T-helper 22 cell (primary cell): Measurements from ENCODE around the gene NCR3LG1.
"Not testable (repeated sequence)": the region's sequence is repeated elsewhere in the genome, so short reads cannot be mapped to it uniquely, and the experiment has no call there.

Experiments used
- DNase-seq: peaks from one replicate; pipeline ENCODE4 v3.0.0-alpha.2; 2020; ENCODE audit warnings: low read depth

Gene NCR3LG1

DNA sequence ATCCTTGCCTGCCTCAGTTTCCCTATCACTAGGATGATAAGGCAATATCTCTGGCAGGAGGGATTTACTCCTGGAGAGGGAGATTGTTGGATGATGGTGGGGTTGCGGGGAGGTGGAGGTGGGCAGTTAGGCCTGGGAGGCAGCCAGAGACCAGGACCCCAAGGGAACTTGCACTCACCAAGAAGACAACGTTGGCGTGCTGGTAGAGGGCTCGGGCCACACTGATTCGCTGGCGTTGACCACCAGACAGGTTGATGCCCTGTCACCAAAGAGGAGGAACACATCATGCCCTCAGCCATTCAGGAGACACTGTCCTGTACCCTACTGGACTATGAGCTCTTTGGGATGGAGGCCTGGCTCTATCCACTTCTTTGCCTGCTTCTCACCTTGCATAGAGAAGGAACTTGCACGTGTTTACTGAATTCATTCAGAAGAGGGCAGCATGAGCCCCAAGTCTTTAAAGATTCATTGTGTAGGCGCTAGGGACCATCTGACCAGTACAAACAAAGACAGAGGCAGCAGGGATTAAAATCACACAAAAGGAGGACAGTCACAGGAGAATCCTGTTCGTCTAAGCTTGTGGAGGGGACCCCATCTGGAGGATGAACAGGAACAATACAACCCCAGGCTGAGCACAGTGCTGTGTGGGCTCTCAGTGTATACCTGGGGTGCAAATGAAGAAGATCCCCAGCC lies 61.0 kb downstream of the NCR3LG1 start:
- no peak for DNase-seq

DNA sequence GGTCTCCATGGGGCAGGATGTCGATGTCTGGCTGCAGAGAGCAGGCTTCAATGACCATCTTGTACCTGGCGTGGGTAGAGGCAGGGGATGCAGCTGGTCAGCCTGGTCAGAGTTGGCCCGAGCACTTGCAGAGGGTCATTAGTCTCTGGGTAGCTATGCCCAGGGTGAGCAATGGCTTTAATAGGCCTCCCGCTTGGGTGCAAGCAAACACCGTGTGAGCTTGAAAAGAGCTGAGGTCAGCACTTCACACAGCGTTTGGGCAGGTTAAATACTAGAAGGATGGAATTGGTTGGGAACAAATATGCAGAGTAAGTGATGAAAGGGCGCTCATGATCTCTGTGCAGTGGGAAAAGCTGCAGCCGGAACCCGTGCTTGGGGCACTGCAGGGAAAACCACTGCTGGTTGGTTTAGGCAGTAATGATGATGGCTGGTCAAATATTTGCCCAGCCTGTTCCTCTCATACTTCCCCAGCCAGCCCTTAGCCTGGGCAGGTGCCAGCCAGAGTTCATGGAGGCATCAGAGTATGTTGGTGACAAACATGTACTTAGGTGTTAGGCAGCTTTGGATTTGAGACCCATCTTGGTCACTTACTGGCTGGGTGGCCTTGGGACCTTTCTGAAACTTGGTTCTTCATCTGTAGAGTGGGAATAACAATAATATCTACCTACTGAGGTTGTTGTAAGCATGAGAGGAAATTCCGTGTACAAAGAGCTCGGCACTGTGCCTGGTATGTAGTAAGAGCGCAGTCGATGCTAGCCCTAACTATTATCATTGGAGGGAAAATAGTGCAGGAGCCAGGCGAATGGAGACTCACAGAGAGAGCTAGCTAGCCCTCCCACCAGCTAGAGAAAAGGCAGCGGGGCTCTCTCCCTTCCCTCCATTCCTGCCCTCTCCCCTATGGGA lies 62.1 kb downstream of the NCR3LG1 start:
- DNase-seq: no peak

DNA sequence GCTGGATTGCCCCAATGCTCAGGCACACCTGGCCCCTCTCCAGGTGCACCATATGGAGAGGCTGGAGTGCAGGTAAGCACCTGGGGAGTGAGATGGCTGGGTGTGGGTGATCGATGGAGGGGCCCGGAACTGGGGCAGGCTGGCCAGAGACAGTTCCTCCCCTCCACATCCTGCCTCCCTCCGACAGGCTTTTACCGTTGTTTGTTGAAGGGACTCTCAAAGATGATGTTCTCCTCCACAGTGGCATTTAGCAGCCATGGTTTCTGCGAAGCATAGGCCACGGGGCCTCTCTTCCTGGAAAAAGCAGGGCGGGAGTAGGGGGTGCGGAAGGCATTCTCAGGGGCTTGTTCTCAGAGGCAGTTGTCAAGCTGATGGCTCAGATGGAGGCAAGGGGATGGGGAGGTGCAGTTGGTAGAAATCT lies 62.7 kb downstream of the NCR3LG1 start:
- no peak for DNase-seq

DNA sequence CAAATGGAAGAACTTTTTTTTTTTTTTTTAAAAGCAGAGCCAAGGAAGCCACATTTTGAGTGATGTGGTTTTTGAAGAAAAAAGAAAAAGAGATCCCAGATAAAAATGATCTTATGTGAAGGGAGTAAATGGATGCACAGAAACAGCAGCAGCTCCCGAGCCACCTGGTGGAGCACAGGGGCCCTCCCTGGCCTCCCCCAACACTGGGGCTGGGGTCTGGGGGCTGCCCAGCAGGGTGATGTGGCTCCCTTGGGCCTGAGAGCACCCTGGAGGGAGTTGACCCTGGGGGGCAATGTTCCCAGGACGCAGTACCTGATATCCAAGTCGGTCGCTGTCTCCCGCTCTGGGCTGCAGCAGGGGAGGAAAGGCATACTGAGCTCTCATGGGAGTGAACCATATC lies 63.4 kb downstream of the NCR3LG1 start:
- DNase-seq: no peak

DNA sequence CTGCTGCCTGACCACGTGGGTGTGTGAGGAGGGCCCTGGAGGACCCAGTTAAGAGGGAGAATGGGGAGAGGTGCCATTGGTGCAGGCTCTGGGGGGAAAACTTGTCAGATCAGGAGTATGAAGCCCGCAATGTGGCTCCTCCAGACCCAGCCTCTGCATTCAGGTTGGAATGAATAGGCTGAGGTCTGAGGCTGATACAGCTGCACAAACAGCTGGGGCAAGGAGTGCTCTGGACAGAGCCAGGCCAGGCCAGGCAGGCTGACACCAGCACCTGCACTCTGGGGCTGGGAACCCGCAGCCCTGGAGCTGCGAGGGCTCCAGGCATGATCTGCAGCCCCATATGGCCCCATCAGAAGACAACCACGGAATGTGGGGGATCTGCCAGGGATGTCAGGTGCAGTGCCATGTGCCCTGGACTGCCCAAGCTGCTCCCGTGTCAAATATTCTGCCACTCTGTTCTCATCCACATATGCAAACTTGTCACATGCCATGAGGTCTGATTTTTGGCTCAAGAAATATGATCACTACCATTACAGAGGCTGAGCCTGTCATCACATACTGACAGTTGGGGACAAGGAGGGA lies 64.0 kb downstream of the NCR3LG1 start:
- no peak for DNase-seq

DNA sequence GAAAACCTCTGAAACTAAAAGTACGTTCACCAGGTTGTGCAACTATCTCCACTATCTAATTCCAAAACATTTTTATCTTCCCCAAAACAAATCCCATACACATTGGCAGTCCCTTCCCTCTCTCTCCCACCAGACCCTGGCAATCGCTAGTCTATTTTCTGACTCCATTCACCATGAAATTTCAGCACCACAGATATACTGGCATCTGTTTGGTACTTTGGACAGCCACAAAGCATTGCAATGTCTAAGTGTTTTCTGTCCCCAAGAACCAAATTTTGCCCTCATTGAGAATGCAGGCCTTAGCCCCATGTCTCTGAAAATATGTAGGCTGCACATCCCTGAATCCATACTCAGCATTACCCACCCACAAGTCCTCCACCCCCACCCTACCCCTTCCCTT lies 64.9 kb downstream of the NCR3LG1 start:
- no peak for DNase-seq

DNA sequence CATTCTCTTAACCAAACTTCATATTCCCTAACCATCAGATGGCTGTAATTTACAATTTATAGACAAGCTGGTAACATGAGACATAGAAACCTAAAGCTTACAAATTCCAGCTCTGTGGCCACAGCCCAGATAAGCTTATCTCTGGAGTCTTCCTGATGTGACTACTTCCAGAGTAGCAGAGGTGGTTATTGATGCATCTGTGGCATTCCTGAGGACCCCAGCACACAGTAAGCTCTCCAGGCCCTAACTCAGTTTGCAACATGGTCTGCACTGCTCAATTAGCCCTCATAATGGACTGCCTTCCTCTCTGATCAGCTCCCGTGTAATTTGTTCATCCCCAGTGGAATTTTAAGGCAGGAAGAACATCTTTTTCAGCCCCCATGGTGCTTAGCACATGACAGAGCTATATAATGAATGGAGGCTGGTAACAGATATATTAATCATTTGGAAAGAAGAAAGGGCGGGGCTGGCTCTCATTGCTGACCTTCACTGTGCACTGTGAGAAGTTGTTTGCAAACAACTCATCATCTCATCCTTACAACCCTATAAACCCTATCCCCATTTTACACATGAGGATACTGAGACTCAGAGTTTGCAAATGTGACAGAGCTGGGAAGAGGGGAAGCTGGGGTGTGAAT lies 67.0 kb downstream of the NCR3LG1 start:
- DNase-seq: no peak

DNA sequence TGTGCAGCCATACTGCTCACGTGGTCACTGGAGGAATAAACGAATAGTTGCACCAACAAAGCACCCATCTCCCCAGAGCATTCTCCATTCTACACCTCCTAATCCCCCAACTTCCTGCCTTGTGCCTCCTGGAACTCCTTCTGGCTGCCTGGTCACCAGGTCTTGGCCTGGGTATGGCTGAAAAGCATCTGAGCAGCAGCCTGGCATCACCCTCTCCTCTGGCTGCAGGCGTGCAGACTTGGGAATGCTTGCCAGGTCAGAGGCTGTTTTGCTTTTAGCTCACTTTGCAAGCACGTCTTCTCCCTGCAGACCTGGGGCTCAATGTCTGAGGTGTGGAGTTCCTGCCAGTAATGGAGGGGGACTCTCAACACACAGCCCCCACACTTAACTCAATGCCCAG lies 70.2 kb downstream of the NCR3LG1 start:
- DNase-seq: no peak

DNA sequence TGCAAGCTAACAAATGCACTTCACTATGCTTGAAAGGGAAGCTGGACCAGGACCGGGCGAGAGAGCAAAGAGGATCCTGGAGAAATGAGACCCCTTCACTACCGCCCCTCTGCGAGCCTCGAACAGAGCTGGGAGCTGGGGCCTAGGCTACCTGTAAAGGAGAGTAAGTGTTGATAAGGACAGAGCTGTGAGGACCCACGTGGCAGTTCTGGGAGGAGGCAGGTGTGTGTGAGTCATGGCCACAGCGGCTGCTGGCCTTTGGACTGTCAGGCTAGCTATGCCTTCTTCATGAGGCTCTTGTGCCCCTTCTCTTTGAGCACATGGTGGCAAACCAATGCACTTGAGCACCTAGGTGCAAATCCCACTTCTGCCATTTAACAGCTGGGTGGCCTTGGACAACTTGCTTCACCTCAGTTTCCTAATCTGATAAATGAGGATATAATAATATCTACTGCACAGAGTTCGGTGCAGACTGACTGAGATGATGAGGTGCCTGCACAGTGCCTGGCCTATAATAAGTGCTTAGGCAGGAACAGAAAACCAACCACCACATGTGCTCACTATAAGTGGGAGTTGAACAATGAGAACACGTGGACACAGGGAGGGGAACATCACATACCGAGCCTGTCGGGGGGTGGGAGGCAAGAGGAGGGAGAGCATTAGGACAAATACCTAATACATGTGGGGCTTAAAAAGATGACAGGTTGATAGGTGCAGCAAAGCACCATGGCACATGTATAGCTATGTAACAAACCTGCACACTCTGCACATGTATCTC lies 72.1 kb downstream of the NCR3LG1 start:
- DNase-seq: no peak

DNA sequence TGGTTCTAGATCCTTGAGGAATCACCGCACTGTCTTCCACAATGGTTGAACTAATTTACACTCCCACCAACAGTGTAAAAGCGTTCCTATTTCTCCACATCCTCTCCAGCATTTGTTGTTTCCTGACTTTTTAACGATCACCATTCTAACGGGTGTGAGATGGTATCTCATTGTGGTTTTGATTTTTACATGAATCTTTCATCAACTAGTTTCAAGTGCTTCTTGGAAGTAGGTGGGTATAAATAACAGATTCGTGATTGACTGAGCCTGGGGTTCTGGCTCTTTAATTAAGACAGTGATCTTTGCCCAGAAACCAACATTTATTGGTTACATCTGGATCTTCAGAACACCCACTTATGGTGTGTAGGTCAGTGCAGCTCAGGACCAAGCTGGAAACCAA lies 74.6 kb downstream of the NCR3LG1 start:
- DNase-seq: not testable (repeated sequence)
